Endothelial cell of umbilical vein (primary cell): ENCODE measurements around the gene C8B. TPM values are rescaled to one million over a fixed set of nuclear protein-coding genes. Genes with fewer than 3 reads are reported as not detected.

Experiments
- BruUV-seq: library from RNA; stranded (reverse); fragments of 400-500 nt; replicated peaks from 2 replicates; lab custom pipeline; 2021; lab: Mats Ljungman, UMichigan
- CTCF ChIA-PET: fragments of 300-600, 350-600 bp; sonication (Branson Sonifier 250); formaldehyde crosslinking; loops from one replicate; lab custom pipeline; 2021; ENCODE audit warnings: antibody characterized with exemption, inconsistent platforms; lab: Charles Lee
- POLR2A ChIA-PET: fragments of 300-600, 350-600 bp; sonication (Branson Sonifier 250); formaldehyde crosslinking; loops from one replicate; lab custom pipeline; 2021; ENCODE audit warnings: antibody characterized with exemption, inconsistent platforms; lab: Charles Lee
- DNase-seq: peaks from one replicate; pipeline ENCODE4 v3.0.0-alpha.2; 2011; ENCODE audit warnings: low read depth, low spot score
- FAIRE-seq: peaks from 2 replicates; lab custom pipeline; 2011; peaks lifted over from hg19 to GRCh38; lab: Jason Lieb, UNC
- H2AFZ ChIP-seq: 2 replicates; pipeline ENCODE4 v1.6.0; 2012; ENCODE audit warnings: low read depth, low read length, control low read depth, inconsistent platforms
- H3K27ac ChIP-seq: 2 replicates; pipeline ENCODE4 v1.5.1; 2011; ENCODE audit warnings: low read depth, mild to moderate bottlenecking, control low read depth, low read length, moderate library complexity; ENCODE audit not compliant: insufficient read depth
- H3K27me3 ChIP-seq, 2 experiments: 2 replicates each; pipeline versions ENCODE4 v1.6.0 to v1.6.1; 2011; ENCODE audit warnings: low read length in 2 of 2, mixed read lengths in 1 of 2; ENCODE audit not compliant: control insufficient read depth in 2 of 2, insufficient read depth in 2 of 2
- H3K36me3 ChIP-seq, 2 experiments: 2 replicates in 1 of 2; 3 replicates in 1 of 2; pipeline ENCODE4 v1.5.1; 2011; ENCODE audit warnings: low read length in 2 of 2, mild to moderate bottlenecking in 1 of 2, moderate library complexity in 1 of 2; ENCODE audit not compliant: control insufficient read depth in 2 of 2, insufficient read depth in 2 of 2; ENCODE audit errors: extremely low read depth in 1 of 2
- H3K4me1 ChIP-seq: 3 replicates; pipeline ENCODE4 v1.5.1; 2011; ENCODE audit warnings: mild to moderate bottlenecking, low read length; ENCODE audit not compliant: control insufficient read depth, insufficient read depth; ENCODE audit errors: extremely low read depth
- H3K4me2 ChIP-seq: 2 replicates; pipeline ENCODE4 v1.6.1; 2011; ENCODE audit warnings: low read length, control low read depth, mixed read lengths; ENCODE audit not compliant: insufficient read depth
- H3K4me3 ChIP-seq, 3 experiments: fragments of 200-600 bp in 1 of 3; sonication (generic), shearing (Covaris generic) in 1 of 3; replicated peaks in 1 of 3; 2 replicates each; pipeline ENCODE4 v1.5.1; 2011 to 2016; ENCODE audit warnings: control low read depth in 3 of 3, low read length in 3 of 3, mild to moderate bottlenecking in 2 of 3, inconsistent platforms in 1 of 3, low read depth in 1 of 3, moderate library complexity in 1 of 3; ENCODE audit not compliant: insufficient read depth in 1 of 3
- H3K79me2 ChIP-seq: 2 replicates; pipeline ENCODE4 v1.6.0; 2012; ENCODE audit warnings: low read length, inconsistent platforms; ENCODE audit not compliant: control insufficient read depth, insufficient read depth
- H3K9ac ChIP-seq: replicated peaks from 2 replicates; pipeline ENCODE3; 2011; ENCODE audit warnings: low read length, control low read depth; ENCODE audit not compliant: insufficient read depth; ENCODE audit errors: extremely low read depth
- H3K9me1 ChIP-seq: replicated peaks from 3 replicates; pipeline ENCODE4 v1.6.0; 2011; ENCODE audit warnings: mild to moderate bottlenecking, low read length; ENCODE audit not compliant: control insufficient read depth, insufficient read depth; ENCODE audit errors: extremely low read depth
- H3K9me3 ChIP-seq: replicated peaks from 2 replicates; pipeline ENCODE4 v1.5.1; 2012; ENCODE audit warnings: low read length, inconsistent platforms; ENCODE audit not compliant: control insufficient read depth, insufficient read depth
- H4K20me1 ChIP-seq: replicated peaks from 2 replicates; pipeline ENCODE3; 2011; ENCODE audit warnings: mild to moderate bottlenecking, low read length; ENCODE audit not compliant: control insufficient read depth, insufficient read depth; ENCODE audit errors: extremely low read depth
- EZH2 ChIP-seq: IDR thresholded peaks from 2 replicates; pipeline ENCODE4 v1.6.1; 2012; ENCODE audit warnings: borderline replicate concordance, low read depth, mild to moderate bottlenecking, moderate library complexity, low read length, inconsistent platforms; ENCODE audit not compliant: severe bottlenecking
- FOS ChIP-seq: IDR thresholded peaks from 2 replicates; pipeline ENCODE4 v1.6.1; 2011; ENCODE audit warnings: mild to moderate bottlenecking, low read length, moderate library complexity, borderline replicate concordance; ENCODE audit not compliant: insufficient read depth
- GATA2 ChIP-seq: IDR thresholded peaks from 2 replicates; pipeline ENCODE4 v1.7.0; 2011; ENCODE audit warnings: low read depth, mild to moderate bottlenecking, moderate library complexity, mixed read lengths, low read length; ENCODE audit not compliant: insufficient read length, insufficient read depth
- JUN ChIP-seq: IDR thresholded peaks from 2 replicates; pipeline ENCODE4 v1.6.1; 2011; ENCODE audit warnings: borderline replicate concordance, low read depth; ENCODE audit not compliant: insufficient read length, insufficient read depth
- MAX ChIP-seq: IDR thresholded peaks from 2 replicates; pipeline ENCODE4 v1.6.1; 2011; ENCODE audit not compliant: insufficient read depth, insufficient read length
- MYC ChIP-seq: IDR thresholded peaks from one replicate; pipeline ENCODE4 v1.6.1; 2011; ENCODE audit warnings: mild to moderate bottlenecking, low read depth, low read length
- POLR2A ChIP-seq: IDR thresholded peaks from 2 replicates; pipeline ENCODE4 v1.6.1; 2012; ENCODE audit warnings: low read depth, mild to moderate bottlenecking, control low read depth, low read length
- POLR2AphosphoS5 ChIP-seq: IDR thresholded peaks from 2 replicates; pipeline ENCODE4 v1.6.1; 2012; ENCODE audit warnings: low read depth, mild to moderate bottlenecking, control low read depth, low read length, moderate library complexity; ENCODE audit not compliant: insufficient read depth
- dilution Hi-C: fragments of 300-500 bp; cut with MboI; formaldehyde crosslinking; loops from one replicate; pipeline ENCODE4 v1.15.0; 2019; ENCODE audit warnings: low sequenced_read_pairs; ENCODE audit not compliant: extremely low pct_ligation_motif_present
- intact Hi-C: fragments of 100-400 bp; cut with micrococcal nuclease; formaldehyde crosslinking; loops from one replicate; pipeline ENCODE4 v1.10.0; 2022
- polyA plus RNA-seq, 4 experiments: library from polyadenylated mRNA; depleted of rRNA in 3 of 4; stranded (reverse) in 3 of 4; unstranded in 1 of 4; fragments of >200 nt; gene quantifications; 2 replicates each; pipeline versions ENCODE4 v1.2.1 to v1.2.3, GENCODE V29; 2011 to 2012; ENCODE audit warnings: missing spikeins in 1 of 4
- total RNA-seq: library from RNA; stranded (reverse); gene quantifications from 2 replicates; pipeline ENCODE4 v1.2.3, GENCODE V29; 2021
- TF ChIP-seq, protein P1 (sequence below), 2 donors: IDR thresholded peaks; 1 replicate in 1 of 2; 2 replicates in 1 of 2; pipeline ENCODE4 v1.5.1; 2011; ENCODE audit warnings: low read length in 2 of 2, mild to moderate bottlenecking in 2 of 2, moderate library complexity in 2 of 2, control low read depth in 1 of 2, inconsistent platforms in 1 of 2, low read depth in 1 of 2; ENCODE audit not compliant: insufficient read depth in 1 of 2; ENCODE audit errors: extremely low read depth in 1 of 2

Gene C8B
- total and polyA plus RNA-seq, 2 donors (not counting 3 experiments of a cell fraction or from before 2014, with no cell fraction given) = not detected

- FAIRE-seq (no peak), DNase-seq (no peak)
- H3K4me2 ChIP-seq = no peak overlapping the region
- no peak for TF ChIP-seq POLR2A
- no peak for TF ChIP-seq POLR2AphosphoS5
- dilution Hi-C loops (no loop called here), intact Hi-C loops (no loop called here)
- H3K79me2 ChIP-seq = no peaks in the 10 kb centered on the region
- no peaks in the 10 kb centered on the region for H4K20me1 ChIP-seq
- H3K9ac ChIP-seq = no peak overlapping the region
- CTCF ChIA-PET = no interaction called here
- H3K9me1 ChIP-seq = no peaks in the 10 kb centered on the region
- H3K4me1 ChIP-seq = no peaks in the 10 kb centered on the region
- H3K4me3 ChIP-seq = no peak overlapping the region
- H3K27me3 ChIP-seq = no peaks in the 10 kb centered on the region
- no peaks in the 10 kb centered on the region for H3K9me3 ChIP-seq
- H2AFZ ChIP-seq = no peak overlapping the region
- POLR2A ChIA-PET = no interaction called here
- H3K36me3 ChIP-seq = no peaks in the 10 kb centered on the region
- BruUV-seq = no TSS peak
- H3K27ac ChIP-seq = no peak overlapping the region
These were observed 13.3 kb downstream of the C8B start for GRCh38 chr1:56952501-56952900.

DNA sequence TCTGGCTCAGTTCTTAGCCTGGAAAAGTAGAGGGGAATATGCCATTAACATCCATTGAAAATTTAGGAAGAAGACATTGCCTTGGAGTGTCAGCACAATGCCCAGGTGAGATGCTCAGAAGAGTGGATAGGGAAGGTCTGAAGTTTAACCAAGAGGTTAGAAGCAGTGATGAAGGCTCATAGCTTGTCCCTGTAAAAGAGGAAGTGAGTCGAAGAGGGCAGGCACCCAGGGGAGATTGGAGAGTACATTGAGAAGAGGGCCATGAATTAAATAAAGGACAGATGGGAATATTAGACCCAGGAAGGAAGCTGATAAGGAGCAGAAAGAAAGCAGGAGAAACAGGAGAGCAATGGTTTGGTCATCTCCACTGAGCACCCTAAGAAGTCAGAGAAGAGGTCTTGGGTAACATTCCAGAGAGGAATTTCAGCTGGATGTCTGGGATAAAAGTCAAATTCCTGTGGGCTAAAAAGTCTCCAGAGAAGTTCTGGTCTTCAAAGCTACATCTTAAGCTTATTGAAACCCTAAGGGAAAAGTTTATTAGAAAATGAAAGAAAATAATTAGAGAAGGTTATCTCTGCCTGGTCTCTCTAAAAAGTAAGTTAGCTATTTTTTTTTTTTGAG, 17.3 kb downstream of the C8B start:
- H3K27ac ChIP-seq = no peak overlapping the region
- TF ChIP-seq GATA2 = no peak
- TF ChIP-seq, protein P1, sequence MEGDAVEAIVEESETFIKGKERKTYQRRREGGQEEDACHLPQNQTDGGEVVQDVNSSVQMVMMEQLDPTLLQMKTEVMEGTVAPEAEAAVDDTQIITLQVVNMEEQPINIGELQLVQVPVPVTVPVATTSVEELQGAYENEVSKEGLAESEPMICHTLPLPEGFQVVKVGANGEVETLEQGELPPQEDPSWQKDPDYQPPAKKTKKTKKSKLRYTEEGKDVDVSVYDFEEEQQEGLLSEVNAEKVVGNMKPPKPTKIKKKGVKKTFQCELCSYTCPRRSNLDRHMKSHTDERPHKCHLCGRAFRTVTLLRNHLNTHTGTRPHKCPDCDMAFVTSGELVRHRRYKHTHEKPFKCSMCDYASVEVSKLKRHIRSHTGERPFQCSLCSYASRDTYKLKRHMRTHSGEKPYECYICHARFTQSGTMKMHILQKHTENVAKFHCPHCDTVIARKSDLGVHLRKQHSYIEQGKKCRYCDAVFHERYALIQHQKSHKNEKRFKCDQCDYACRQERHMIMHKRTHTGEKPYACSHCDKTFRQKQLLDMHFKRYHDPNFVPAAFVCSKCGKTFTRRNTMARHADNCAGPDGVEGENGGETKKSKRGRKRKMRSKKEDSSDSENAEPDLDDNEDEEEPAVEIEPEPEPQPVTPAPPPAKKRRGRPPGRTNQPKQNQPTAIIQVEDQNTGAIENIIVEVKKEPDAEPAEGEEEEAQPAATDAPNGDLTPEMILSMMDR (IDR thresholded peaks at IDR 0.05; ENCODE audit: extremely low read depth in 1 of 2, insufficient read depth in 1 of 2, low read depth in 1 of 2, low read length in 2 of 2) = no peak
- no peak for TF ChIP-seq EZH2
- no peak for TF ChIP-seq JUN
- TF ChIP-seq MAX = no peak
- no peak for TF ChIP-seq FOS
- TF ChIP-seq MYC = no peak
- TF ChIP-seq POLR2AphosphoS5 = no peak
- no peak for TF ChIP-seq POLR2A
- FAIRE-seq = no peak
- no peak overlapping the region for H3K4me3 ChIP-seq
- no peaks in the 10 kb centered on the region for H3K9me1 ChIP-seq
- CTCF ChIA-PET = no interaction called here
- no peak overlapping the region for H3K4me2 ChIP-seq
- H3K9me3 ChIP-seq = no peaks in the 10 kb centered on the region
- DNase-seq = no peak
- H3K9ac ChIP-seq = no peak overlapping the region
- dilution Hi-C loops = no loop called here
- H4K20me1 ChIP-seq = no peaks in the 10 kb centered on the region
- no peak overlapping the region for H2AFZ ChIP-seq
- no peaks in the 10 kb centered on the region for H3K4me1 ChIP-seq
- H3K79me2 ChIP-seq = no peaks in the 10 kb centered on the region
- POLR2A ChIA-PET = no interaction called here
- no TSS peak for BruUV-seq
- no peaks in the 10 kb centered on the region for H3K36me3 ChIP-seq
- no peaks in the 10 kb centered on the region for H3K27me3 ChIP-seq
- intact Hi-C loops = no loop called here
